Heart left ventricle (tissue), 13 donors: ENCODE measurements around the gene SLC16A4.

Experiments
- CTCF ChIP-seq, 12 donors: fragments of 200-600 bp; sonication (generic) in 4 of 12; IDR thresholded peaks; one replicate each; pipeline versions ENCODE4 v1.5.0 to v1.8.0; 2018 to 2022; ENCODE audit warnings: antibody characterized with exemption in 12 of 12, mild to moderate bottlenecking in 5 of 12
- POLR2A ChIP-seq, 2 donors: fragments of 450-650 bp; IDR thresholded peaks; one replicate each; pipeline ENCODE4 v1.6.1; 2017; ENCODE audit warnings: antibody characterized with exemption in 2 of 2, mild to moderate bottlenecking in 2 of 2, moderate library complexity in 2 of 2
- donor health status: ischemic (EF 13 %, LVEDD 7.1; RV severe dilation, severe dysfunction).
- donor health status: DM: no; HTN: yes; CAD: no.
- donor health status: DM: no; HTN: no; CAD: no.
- donor health status: ischemic (EF 25% LVEDD 6.9; RV normal size, moderate dysfunction).
- donor health status: ischemic (EF 25% LVEDD 5.7; RV mildly dilated, moderate dysfunction).
- donor health status: ischemic (EF 35%, LVEDD 5.7; RV mildly dilated, moderate dysfunction).
- donor health status: nonischemic (EF 11% LVEDD 7.7; RV severe dilation, severe dysfunction).
- donor health status: DM: yes; HTN: yes; CAD: no.
- donor health status: PGD.
- donor health status: ischemic (EF 29% LVEDD 5.4; RV normal size, mild dysfunction).
- donor health status: nonischemic (EF 23%, LVEDD 6.1; RV moderate dilation, normal function).

GRCh38 chr1:110418729-110419128 is 27.9 kb upstream of the SLC16A4 start:
- TF ChIP-seq POLR2A (IDR thresholded peaks at IDR 0.05) (no peak), CTCF (IDR thresholded peaks at IDR 0.05) (no peak)
